SK-N-SH treated with all-trans-retinoic acid at 6 μM for 48 hours (cell line): ENCODE data around the gene PPFIA1.

Experiments used
- ATAC-seq: fragments of 200-7000 bp; cut with Tn5 transposase; 3 replicates; pipeline ENCODE4 v1.9.1; 2020; ENCODE audit warnings: mild to moderate bottlenecking, moderate library complexity
- ARNTL ChIP-seq: fragments of 450-650 bp; formaldehyde crosslinking; IDR thresholded peaks from 2 replicates; pipeline ENCODE4 v1.5.0; 2020; ENCODE audit warnings: low read depth, mild to moderate bottlenecking, moderate library complexity, borderline replicate concordance
- BACH2 ChIP-seq: fragments of 250-450 bp; sonication (Bioruptor Pico); IDR thresholded peaks from 2 replicates; pipeline ENCODE4 v1.9.0; 2021; ENCODE audit warnings: mild to moderate bottlenecking, borderline replicate concordance
- CSDC2 ChIP-seq: fragments of 250-450 bp; sonication (Bioruptor Pico); IDR thresholded peaks from 2 replicates; pipeline ENCODE4 v1.5.0; 2020; ENCODE audit warnings: mild to moderate bottlenecking, moderate library complexity
- ESRRG ChIP-seq: fragments of 250-450 bp; sonication (Bioruptor Pico); IDR thresholded peaks from 2 replicates; pipeline ENCODE4 v1.6.1; 2021; ENCODE audit warnings: mild to moderate bottlenecking
- GLIS3 ChIP-seq: fragments of 250-450 bp; sonication (Bioruptor Pico); IDR thresholded peaks from 2 replicates; pipeline ENCODE4 v1.5.0; 2020; ENCODE audit warnings: mild to moderate bottlenecking, moderate library complexity
- ISL1 ChIP-seq: fragments of 250-450 bp; sonication (Bioruptor Pico); IDR thresholded peaks from 2 replicates; pipeline ENCODE4 v2.1.2; 2022; ENCODE audit warnings: mild to moderate bottlenecking, moderate library complexity
- OSR1 ChIP-seq: fragments of 250-450 bp; sonication (Bioruptor Pico); IDR thresholded peaks from 2 replicates; pipeline ENCODE4 v1.8.0; 2022; ENCODE audit warnings: moderate library complexity, mild to moderate bottlenecking, inconsistent platforms
- PPARA ChIP-seq: fragments of 250-450 bp; sonication (Bioruptor Pico); IDR thresholded peaks from 2 replicates; pipeline ENCODE4 v1.5.0; 2020; ENCODE audit warnings: mild to moderate bottlenecking, borderline replicate concordance
- SNAI2 ChIP-seq: fragments of 250-450 bp; sonication (Bioruptor Pico); IDR thresholded peaks from 2 replicates; pipeline ENCODE4 v1.5.0; 2020; ENCODE audit warnings: mild to moderate bottlenecking, moderate library complexity
- TCF4 ChIP-seq: fragments of 250-450 bp; sonication (Bioruptor Pico); IDR thresholded peaks from 2 replicates; pipeline ENCODE4 v1.8.0; 2021; ENCODE audit warnings: mild to moderate bottlenecking, moderate library complexity, borderline replicate concordance
- TOX ChIP-seq: fragments of 250-450 bp; sonication (Bioruptor Pico); IDR thresholded peaks from 2 replicates; pipeline ENCODE4 v1.8.0; 2021; ENCODE audit warnings: mild to moderate bottlenecking, moderate library complexity, borderline replicate concordance
- ZC3H10 ChIP-seq: fragments of 250-450 bp; sonication (Bioruptor Pico); IDR thresholded peaks from 2 replicates; pipeline ENCODE4 v1.5.1; 2021; ENCODE audit warnings: mild to moderate bottlenecking, moderate library complexity
- ZFP30 ChIP-seq: fragments of 450-650 bp; formaldehyde crosslinking; IDR thresholded peaks from 2 replicates; pipeline ENCODE4 v1.5.0; 2022; ENCODE audit warnings: mild to moderate bottlenecking, moderate library complexity
- ZNF565 ChIP-seq: fragments of 450-650 bp; formaldehyde crosslinking; conservative IDR thresholded peaks from 2 replicates; pipeline ENCODE4 v1.5.0; 2020; ENCODE audit warnings: low read depth, mild to moderate bottlenecking, moderate library complexity
- ZNF70 ChIP-seq: fragments of 450-650 bp; formaldehyde crosslinking; IDR thresholded peaks from 2 replicates; pipeline ENCODE4 v1.5.0; 2020; ENCODE audit warnings: mild to moderate bottlenecking, moderate library complexity
- ZNF8 ChIP-seq: fragments of 450-650 bp; formaldehyde crosslinking; IDR thresholded peaks from 2 replicates; pipeline ENCODE4 v1.5.0; 2020; ENCODE audit warnings: mild to moderate bottlenecking, moderate library complexity
- TF ChIP-seq, protein P1 (sequence below): fragments of 250-450 bp; sonication (Bioruptor Pico); IDR thresholded peaks from 2 replicates; pipeline ENCODE4 v1.5.1; 2020; ENCODE audit warnings: low read depth, mild to moderate bottlenecking, moderate library complexity
- TF ChIP-seq, protein P2 (sequence below): fragments of 250-450 bp; sonication (Bioruptor Pico); IDR thresholded peaks from 2 replicates; pipeline ENCODE4 v1.8.0; 2020; ENCODE audit warnings: mild to moderate bottlenecking, moderate library complexity, borderline replicate concordance
- TF ChIP-seq, protein P3 (sequence below): fragments of 250-450 bp; sonication (Bioruptor Pico); IDR thresholded peaks from 2 replicates; pipeline ENCODE4 v1.5.1; 2021; ENCODE audit warnings: mild to moderate bottlenecking, moderate library complexity
- TF ChIP-seq, protein P4 (sequence below): fragments of 250-450 bp; sonication (Bioruptor Pico); IDR thresholded peaks from 2 replicates; pipeline ENCODE4 v1.5.0; 2020; ENCODE audit warnings: mild to moderate bottlenecking, moderate library complexity
- TF ChIP-seq, protein P5 (sequence below): fragments of 250-450 bp; sonication (Bioruptor Pico); IDR thresholded peaks from 2 replicates; pipeline ENCODE4 v1.8.0; 2021; ENCODE audit warnings: low read depth, mild to moderate bottlenecking, moderate library complexity, borderline replicate concordance

PPFIA1 gene

DNA sequence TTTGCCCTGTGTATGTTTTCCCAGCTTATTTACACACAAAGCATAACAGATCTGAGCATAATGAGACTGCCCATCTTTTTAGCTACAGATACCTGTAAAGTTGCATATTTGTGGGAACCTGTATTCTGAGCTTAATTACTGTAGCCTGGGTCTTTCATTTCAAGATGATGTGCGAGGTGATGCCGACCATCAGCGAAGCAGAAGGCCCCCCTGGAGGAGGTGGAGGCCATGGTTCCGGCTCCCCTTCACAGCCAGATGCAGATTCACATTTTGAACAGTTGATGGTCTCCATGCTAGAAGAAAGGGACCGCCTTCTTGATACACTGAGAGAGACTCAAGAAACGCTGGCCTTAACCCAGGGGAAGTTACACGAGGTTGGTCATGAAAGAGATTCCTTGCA lies 1.5 kb downstream of the PPFIA1 start (continued):
- TF ChIP-seq OSR1 (CRISPR knock-in tag) = no peak
- TF ChIP-seq, protein P1, sequence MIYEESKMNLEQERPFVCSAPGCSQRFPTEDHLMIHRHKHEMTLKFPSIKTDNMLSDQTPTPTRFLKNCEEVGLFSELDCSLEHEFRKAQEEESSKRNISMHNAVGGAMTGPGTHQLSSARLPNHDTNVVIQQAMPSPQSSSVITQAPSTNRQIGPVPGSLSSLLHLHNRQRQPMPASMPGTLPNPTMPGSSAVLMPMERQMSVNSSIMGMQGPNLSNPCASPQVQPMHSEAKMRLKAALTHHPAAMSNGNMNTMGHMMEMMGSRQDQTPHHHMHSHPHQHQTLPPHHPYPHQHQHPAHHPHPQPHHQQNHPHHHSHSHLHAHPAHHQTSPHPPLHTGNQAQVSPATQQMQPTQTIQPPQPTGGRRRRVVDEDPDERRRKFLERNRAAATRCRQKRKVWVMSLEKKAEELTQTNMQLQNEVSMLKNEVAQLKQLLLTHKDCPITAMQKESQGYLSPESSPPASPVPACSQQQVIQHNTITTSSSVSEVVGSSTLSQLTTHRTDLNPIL (CRISPR knock-in tag) = no peak

DNA sequence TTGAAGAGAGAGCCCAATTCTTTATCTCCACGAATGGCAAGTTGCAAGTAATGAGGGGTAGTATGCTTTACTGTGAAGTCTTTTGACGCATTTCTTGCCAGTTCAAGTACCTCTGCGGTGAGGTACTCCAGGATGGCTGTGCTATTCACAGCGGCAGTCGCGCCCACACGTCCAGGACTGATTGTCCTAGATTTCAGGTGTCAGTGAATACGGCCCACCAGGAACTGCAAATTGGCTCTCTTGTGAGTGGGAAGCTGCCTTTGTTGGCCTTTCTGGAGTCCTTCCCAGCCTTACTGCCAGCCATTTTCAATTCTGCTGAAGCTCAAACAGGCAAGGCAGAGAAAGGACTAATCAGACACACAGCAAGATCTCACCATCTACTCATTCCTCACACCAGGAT lies 8.5 kb downstream of the PPFIA1 start:
- TF ChIP-seq ARNTL (CRISPR knock-in tag) (no peak), CSDC2 (CRISPR knock-in tag) (no peak), PPARA (no peak), ZC3H10 (CRISPR knock-in tag) (no peak), ZNF565 (CRISPR knock-in tag) (no peak)
- no peak for ATAC-seq

DNA sequence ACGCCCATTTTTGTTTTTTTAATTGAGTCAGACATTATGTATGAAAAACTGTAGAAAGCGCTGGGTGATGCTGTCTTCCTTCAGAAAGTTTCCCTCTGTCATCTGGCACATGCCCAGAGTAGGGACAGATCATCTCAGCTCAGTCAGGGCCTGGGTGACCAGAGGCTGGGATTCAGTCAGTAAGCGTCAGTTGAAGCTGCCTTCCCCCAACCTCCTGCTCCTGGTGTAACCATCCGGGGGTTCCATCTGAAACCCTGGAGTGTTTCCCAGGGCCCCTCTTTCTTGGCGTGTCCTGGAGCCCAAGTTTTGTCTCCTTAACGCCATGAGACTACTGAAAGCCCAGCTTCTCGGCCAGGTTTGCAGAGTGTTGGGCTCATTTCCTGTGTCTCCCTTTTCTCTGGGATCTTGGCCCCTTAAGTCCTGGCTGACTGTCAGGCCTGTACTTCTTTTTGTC lies 10.7 kb downstream of the PPFIA1 start:
- TF ChIP-seq CSDC2 (CRISPR knock-in tag) = no peak
- no peak for TF ChIP-seq SNAI2 (CRISPR knock-in tag)
- no peak for TF ChIP-seq GLIS3 (CRISPR knock-in tag)
- no peak for TF ChIP-seq TOX (CRISPR knock-in tag)
- no peak for TF ChIP-seq OSR1 (CRISPR knock-in tag)
- TF ChIP-seq, protein P2, sequence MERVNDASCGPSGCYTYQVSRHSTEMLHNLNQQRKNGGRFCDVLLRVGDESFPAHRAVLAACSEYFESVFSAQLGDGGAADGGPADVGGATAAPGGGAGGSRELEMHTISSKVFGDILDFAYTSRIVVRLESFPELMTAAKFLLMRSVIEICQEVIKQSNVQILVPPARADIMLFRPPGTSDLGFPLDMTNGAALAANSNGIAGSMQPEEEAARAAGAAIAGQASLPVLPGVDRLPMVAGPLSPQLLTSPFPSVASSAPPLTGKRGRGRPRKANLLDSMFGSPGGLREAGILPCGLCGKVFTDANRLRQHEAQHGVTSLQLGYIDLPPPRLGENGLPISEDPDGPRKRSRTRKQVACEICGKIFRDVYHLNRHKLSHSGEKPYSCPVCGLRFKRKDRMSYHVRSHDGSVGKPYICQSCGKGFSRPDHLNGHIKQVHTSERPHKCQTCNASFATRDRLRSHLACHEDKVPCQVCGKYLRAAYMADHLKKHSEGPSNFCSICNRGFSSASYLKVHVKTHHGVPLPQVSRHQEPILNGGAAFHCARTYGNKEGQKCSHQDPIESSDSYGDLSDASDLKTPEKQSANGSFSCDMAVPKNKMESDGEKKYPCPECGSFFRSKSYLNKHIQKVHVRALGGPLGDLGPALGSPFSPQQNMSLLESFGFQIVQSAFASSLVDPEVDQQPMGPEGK (CRISPR knock-in tag) = no peak
- TF ChIP-seq, protein P1 (CRISPR knock-in tag) = no peak
- TF ChIP-seq ZNF70 = no peak
- no peak for TF ChIP-seq ZNF8 (CRISPR knock-in tag)
- no peak for TF ChIP-seq ARNTL (CRISPR knock-in tag)
- TF ChIP-seq TCF4 (CRISPR knock-in tag) = no peak
- no peak for TF ChIP-seq PPARA
- TF ChIP-seq, protein P3, sequence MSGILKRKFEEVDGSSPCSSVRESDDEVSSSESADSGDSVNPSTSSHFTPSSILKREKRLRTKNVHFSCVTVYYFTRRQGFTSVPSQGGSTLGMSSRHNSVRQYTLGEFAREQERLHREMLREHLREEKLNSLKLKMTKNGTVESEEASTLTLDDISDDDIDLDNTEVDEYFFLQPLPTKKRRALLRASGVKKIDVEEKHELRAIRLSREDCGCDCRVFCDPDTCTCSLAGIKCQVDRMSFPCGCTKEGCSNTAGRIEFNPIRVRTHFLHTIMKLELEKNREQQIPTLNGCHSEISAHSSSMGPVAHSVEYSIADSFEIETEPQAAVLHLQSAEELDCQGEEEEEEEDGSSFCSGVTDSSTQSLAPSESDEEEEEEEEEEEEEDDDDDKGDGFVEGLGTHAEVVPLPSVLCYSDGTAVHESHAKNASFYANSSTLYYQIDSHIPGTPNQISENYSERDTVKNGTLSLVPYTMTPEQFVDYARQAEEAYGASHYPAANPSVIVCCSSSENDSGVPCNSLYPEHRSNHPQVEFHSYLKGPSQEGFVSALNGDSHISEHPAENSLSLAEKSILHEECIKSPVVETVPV (CRISPR knock-in tag) = no peak
- TF ChIP-seq, protein P4, sequence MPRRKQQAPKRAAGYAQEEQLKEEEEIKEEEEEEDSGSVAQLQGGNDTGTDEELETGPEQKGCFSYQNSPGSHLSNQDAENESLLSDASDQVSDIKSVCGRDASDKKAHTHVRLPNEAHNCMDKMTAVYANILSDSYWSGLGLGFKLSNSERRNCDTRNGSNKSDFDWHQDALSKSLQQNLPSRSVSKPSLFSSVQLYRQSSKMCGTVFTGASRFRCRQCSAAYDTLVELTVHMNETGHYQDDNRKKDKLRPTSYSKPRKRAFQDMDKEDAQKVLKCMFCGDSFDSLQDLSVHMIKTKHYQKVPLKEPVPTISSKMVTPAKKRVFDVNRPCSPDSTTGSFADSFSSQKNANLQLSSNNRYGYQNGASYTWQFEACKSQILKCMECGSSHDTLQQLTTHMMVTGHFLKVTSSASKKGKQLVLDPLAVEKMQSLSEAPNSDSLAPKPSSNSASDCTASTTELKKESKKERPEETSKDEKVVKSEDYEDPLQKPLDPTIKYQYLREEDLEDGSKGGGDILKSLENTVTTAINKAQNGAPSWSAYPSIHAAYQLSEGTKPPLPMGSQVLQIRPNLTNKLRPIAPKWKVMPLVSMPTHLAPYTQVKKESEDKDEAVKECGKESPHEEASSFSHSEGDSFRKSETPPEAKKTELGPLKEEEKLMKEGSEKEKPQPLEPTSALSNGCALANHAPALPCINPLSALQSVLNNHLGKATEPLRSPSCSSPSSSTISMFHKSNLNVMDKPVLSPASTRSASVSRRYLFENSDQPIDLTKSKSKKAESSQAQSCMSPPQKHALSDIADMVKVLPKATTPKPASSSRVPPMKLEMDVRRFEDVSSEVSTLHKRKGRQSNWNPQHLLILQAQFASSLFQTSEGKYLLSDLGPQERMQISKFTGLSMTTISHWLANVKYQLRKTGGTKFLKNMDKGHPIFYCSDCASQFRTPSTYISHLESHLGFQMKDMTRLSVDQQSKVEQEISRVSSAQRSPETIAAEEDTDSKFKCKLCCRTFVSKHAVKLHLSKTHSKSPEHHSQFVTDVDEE (CRISPR knock-in tag) = no peak
- no peak for TF ChIP-seq ESRRG (CRISPR knock-in tag)
- TF ChIP-seq, protein P5, sequence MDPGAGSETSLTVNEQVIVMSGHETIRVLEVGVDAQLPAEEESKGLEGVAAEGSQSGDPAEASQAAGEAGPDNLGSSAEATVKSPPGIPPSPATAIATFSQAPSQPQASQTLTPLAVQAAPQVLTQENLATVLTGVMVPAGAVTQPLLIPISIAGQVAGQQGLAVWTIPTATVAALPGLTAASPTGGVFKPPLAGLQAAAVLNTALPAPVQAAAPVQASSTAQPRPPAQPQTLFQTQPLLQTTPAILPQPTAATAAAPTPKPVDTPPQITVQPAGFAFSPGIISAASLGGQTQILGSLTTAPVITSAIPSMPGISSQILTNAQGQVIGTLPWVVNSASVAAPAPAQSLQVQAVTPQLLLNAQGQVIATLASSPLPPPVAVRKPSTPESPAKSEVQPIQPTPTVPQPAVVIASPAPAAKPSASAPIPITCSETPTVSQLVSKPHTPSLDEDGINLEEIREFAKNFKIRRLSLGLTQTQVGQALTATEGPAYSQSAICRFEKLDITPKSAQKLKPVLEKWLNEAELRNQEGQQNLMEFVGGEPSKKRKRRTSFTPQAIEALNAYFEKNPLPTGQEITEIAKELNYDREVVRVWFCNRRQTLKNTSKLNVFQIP (CRISPR knock-in tag) = no peak
- TF ChIP-seq ZFP30 (CRISPR knock-in tag) = no peak
- TF ChIP-seq ISL1 = no peak
- no peak for TF ChIP-seq BACH2 (CRISPR knock-in tag)
- TF ChIP-seq ZNF565 (CRISPR knock-in tag) = no peak
- ATAC-seq = no peak
